Mucosa of stomach (tissue), 1 donor: ENCODE results near the gene ANGPTL1.

Experiments
- H3K27me3 ChIP-seq: one replicate; pipeline ENCODE4 v1.7.0; 2013; ENCODE audit warnings: mild to moderate bottlenecking, low read length; ENCODE audit not compliant: control insufficient read depth, insufficient read depth
- H3K36me3 ChIP-seq: one replicate; pipeline ENCODE4 v1.7.0; 2013; ENCODE audit warnings: low read length; ENCODE audit not compliant: control insufficient read depth, insufficient read depth
- H3K4me1 ChIP-seq: one replicate; pipeline ENCODE4 v1.7.0; 2013; ENCODE audit warnings: mild to moderate bottlenecking, low read length; ENCODE audit not compliant: control insufficient read depth, insufficient read depth
- H3K4me3 ChIP-seq: one replicate; pipeline ENCODE4 v1.7.0; 2013; ENCODE audit warnings: low read length
- H3K9ac ChIP-seq: one replicate; pipeline ENCODE4 v1.7.0; 2013; ENCODE audit warnings: mild to moderate bottlenecking, low read length, moderate library complexity
- H3K9me3 ChIP-seq: one replicate; pipeline ENCODE4 v1.7.0; 2013; ENCODE audit warnings: mild to moderate bottlenecking, low read length, moderate library complexity; ENCODE audit not compliant: control insufficient read depth
- donor health status: Pancreatic carcinoma.

ANGPTL1 gene

DNA sequence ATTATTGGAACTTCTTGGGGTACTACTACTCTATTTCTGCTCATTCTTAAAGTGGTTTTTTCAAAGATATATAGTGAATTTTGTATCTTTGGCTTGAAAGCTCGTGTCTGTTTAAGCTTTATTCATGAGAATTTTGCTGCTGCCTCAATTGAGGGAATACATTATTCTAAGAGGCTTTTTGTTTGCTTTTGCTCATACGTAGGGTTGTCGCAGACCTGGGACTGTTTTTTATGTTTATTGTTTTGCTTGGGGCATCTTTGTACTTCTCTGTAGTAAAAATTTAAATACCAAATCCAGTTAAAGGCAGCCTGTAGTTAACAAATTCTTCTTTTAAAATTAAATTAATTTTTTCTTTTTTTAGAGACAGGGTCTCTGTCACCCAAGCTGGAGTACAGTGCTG is 62.3 kb downstream of the ANGPTL1 start:
- Histone ChIP-seq H3K9me3 (no peaks in the 10 kb centered on the region), H3K27me3 (no peaks in the 10 kb centered on the region), H3K36me3 (no peaks in the 10 kb centered on the region), H3K9ac (no peak overlapping the region), H3K4me3 (no peak overlapping the region), H3K4me1 (no peaks in the 10 kb centered on the region)

DNA sequence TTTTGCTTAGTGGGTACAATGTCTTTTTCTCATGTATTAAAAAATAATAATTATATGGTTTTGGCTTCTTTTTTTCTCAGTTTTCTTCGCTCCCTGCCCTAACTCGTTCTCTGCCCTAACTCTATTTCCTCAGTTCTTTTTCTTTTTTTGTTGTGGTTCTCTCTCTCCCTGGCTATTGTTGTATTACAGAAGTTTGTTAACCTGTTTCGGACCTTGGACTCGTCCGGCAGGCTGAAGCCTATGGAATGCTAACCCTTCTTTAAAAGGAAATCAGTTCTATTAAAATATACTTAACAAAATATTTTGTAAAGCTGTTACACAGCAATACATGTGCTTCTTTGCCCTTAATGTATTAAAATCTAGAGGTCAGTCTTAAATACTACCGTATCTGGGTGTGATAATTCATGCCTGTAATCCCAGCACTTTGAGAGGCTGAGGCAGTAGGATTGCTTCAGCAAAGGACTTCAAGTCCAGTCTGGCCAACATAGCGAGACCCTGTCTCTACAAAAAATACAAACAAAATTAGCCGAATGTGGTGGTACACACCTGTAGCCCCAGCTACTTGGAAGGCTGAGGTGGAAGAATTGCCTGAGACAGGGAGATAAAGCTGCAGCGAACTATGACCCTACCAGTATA is 64.1 kb downstream of the ANGPTL1 start:
- Histone ChIP-seq H3K9ac (no peak overlapping the region), H3K4me3 (no peak overlapping the region), H3K4me1 (no peaks in the 10 kb centered on the region), H3K9me3 (no peaks in the 10 kb centered on the region), H3K27me3 (no peaks in the 10 kb centered on the region), H3K36me3 (no peaks in the 10 kb centered on the region)

DNA sequence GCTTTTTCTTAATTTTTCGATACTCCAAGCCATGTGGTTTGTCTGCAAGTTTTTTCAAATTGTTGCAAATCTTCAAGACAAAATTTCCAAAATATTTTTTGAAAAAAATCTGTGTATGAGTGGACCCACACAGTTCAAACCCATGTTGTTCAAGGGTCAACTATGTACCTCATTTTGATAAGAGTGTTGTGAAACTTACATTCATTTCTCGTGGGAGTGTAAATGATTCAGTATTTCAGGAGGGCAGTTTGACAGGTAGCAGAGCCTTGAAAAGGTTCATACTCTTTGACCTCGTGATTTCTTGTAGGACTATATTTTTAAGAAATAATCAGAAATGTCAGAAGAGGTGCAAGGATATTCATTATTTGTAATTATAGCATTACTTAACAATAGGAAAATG is 68.0 kb downstream of the ANGPTL1 start:
- H3K4me3 ChIP-seq, result no peak overlapping the region
- H3K4me1 ChIP-seq, result no peaks in the 10 kb centered on the region
- H3K9ac ChIP-seq, result no peak overlapping the region
- H3K36me3 ChIP-seq, result no peaks in the 10 kb centered on the region
- H3K27me3 ChIP-seq, result no peaks in the 10 kb centered on the region
- no peaks in the 10 kb centered on the region for H3K9me3 ChIP-seq
